Testis (tissue), 3 donors: ENCODE data around the gene SPTA1. TPM values are rescaled to one million over a fixed set of nuclear protein-coding genes. Genes with fewer than 3 reads are reported as not detected.

Source experiments
- DNase-seq: peaks from one replicate; pipeline ENCODE4 v3.0.0-alpha.2; 2019
- H3K27ac ChIP-seq, 2 donors: fragments of 200-600 bp; sonication (generic); one replicate each; pipeline ENCODE4 v1.5.1; 2019
- H3K27me3 ChIP-seq: fragments of 200-600 bp; sonication (generic); one replicate; pipeline ENCODE4 v1.5.1; 2019
- H3K36me3 ChIP-seq: fragments of 200-600 bp; sonication (generic); one replicate; pipeline ENCODE4 v1.5.1; 2017; ENCODE audit warnings: low read depth; ENCODE audit errors: missing control alignments
- H3K4me1 ChIP-seq: fragments of 200-600 bp; sonication (generic); one replicate; pipeline ENCODE4 v1.5.1; 2019
- H3K4me3 ChIP-seq, 2 donors: fragments of 200-600 bp; sonication (generic); one replicate each; pipeline ENCODE4 v1.5.1; 2017 to 2019
- H3K9me3 ChIP-seq: fragments of 200-600 bp; sonication (generic); one replicate; pipeline ENCODE4 v1.5.1; 2017
- CTCF ChIP-seq, 3 experiments: fragments of 450-650 bp in 2 of 3; fragments of 200-600 bp in 1 of 3; sonication (generic) in 1 of 3; IDR thresholded peaks; one replicate each; pipeline ENCODE4 v1.5.1; 2016 to 2019; ENCODE audit warnings: antibody characterized with exemption in 3 of 3, mild to moderate bottlenecking in 2 of 3, moderate library complexity in 1 of 3
- POLR2A ChIP-seq: fragments of 450-650 bp; IDR thresholded peaks from one replicate; pipeline ENCODE4 v1.6.1; 2017; ENCODE audit warnings: antibody characterized with exemption, mild to moderate bottlenecking, moderate library complexity
- WGBS, 2 donors: methylation state at CpG; one replicate each; pipeline ENCODE4 v1.1.5; 2018; 5-methylcytosine and 5-hydroxymethylcytosine counted together
- intact Hi-C: fragments of 100-400 bp; cut with DNase I; formaldehyde crosslinking; loops from one replicate; pipeline ENCODE4 v1.15.1; 2023; ENCODE audit warnings: low total_unique reads
- polyA plus RNA-seq: library from polyadenylated mRNA; stranded (reverse); fragments of 350-450 nt; fragmentation: Illumina TruSeq; extraction: RNeasy Lipid Tissue Mini Kit (QIAGEN cat#74804); gene quantifications from one replicate; pipeline ENCODE4 v1.2.3, GENCODE V29; 2014; ENCODE audit warnings: low read depth, low replicate concordance; ENCODE audit not compliant: insufficient read depth
- total RNA-seq, 2 donors: library from RNA; depleted of rRNA; stranded (reverse); fragments of >200 nt; gene quantifications; one replicate each; pipeline ENCODE4 v1.2.3, GENCODE V29; 2016

SPTA1 gene
- total and polyA plus RNA-seq, 3 donors from 2014 or later = 3.4 to 6.8 (median 4.2) TPM

GRCh38 chr1:158607296-158607695, 79.2 kb downstream of the SPTA1 start:
- Histone ChIP-seq H3K9me3 (no peaks in the 10 kb centered on the region), H3K4me1 (no peaks in the 10 kb centered on the region), H3K4me3 (no peak overlapping the region), H3K27ac (no peak overlapping the region), H3K36me3 (no peaks in the 10 kb centered on the region), H3K27me3 (no peaks in the 10 kb centered on the region)
- intact Hi-C loops = no loop called here
- TF ChIP-seq CTCF (IDR thresholded peaks at IDR 0.05) = no peak
- no peak for TF ChIP-seq POLR2A
- no peak for DNase-seq
- WGBS, 2 donors = 81 to 88% methylated on average over 1 of the region's 1 CpG

DNA sequence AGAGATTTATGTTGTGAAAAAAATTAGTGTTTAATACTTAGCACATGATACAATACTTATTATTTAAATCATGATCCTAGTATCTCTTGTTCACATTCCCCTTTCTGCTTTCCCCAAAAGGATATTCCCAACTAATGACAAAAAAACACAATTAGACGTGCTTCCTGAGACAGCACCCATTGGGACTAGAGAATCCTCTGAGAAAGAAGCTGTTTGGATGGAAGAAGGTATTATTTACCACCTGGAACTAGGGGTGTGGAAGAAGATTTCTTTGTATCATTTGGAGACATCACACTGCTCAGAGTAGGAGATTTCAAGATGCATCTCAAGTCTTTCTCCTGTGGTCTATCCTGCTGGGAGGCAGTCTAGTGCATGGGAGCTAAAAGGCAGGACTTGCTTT, 81.5 kb downstream of the SPTA1 start, which contains the start of gene OR10Z1:
OR10Z1 (plus strand) TSS at position 301 of the 400 bp plus-strand sequence. CDS start 1,171 bp downstream, outside the sequence.
- intact Hi-C loops = no loop called here
- Histone ChIP-seq H3K36me3 (no peaks in the 10 kb centered on the region), H3K4me1 (no peaks in the 10 kb centered on the region), H3K9me3 (no peaks in the 10 kb centered on the region), H3K27ac (no peak within 1 kb of the TSS), H3K4me3 (no peak within 1 kb of the TSS), H3K27me3 (no peaks in the 10 kb centered on the region)
- WGBS, 2 donors = 93% methylated on average over 1 of the region's 1 CpG
- TF ChIP-seq POLR2A = no peak
- no peak for TF ChIP-seq CTCF (IDR thresholded peaks at IDR 0.05)
- DNase-seq = no peak

- TF ChIP-seq POLR2A (no peak), CTCF (IDR thresholded peaks at IDR 0.05) (no peak)
- Histone ChIP-seq H3K36me3 (no peaks in the 10 kb centered on the region), H3K27ac (no peak overlapping the region), H3K4me1 (no peaks in the 10 kb centered on the region), H3K4me3 (no peak overlapping the region), H3K27me3 (no peaks in the 10 kb centered on the region), H3K9me3 (no peaks in the 10 kb centered on the region)
- WGBS, 2 donors = 96 to 98% methylated on average over 2 of the region's 2 CpGs
- intact Hi-C loops = no loop called here
- no peak for DNase-seq
These were observed 85.8 kb downstream of the SPTA1 start for GRCh38 chr1:158600735-158601134.

- H3K36me3 ChIP-seq = no peaks in the 10 kb centered on the region
- H3K9me3 ChIP-seq = no peaks in the 10 kb centered on the region
- TF ChIP-seq CTCF (IDR thresholded peaks at IDR 0.05) (no peak), POLR2A (no peak)
- DNase-seq = no peak
- H3K4me1 ChIP-seq = no peaks in the 10 kb centered on the region
- no peak overlapping the region for H3K4me3 ChIP-seq
- intact Hi-C loops = no loop called here
- no peaks in the 10 kb centered on the region for H3K27me3 ChIP-seq
- H3K27ac ChIP-seq = no peak overlapping the region
- WGBS, 2 donors = 96 to 100% methylated on average over 1 of the region's 1 CpG
These were observed 99.6 kb downstream of the SPTA1 start for GRCh38 chr1:158586942-158587341.

- WGBS, 2 donors = 90 to 92% methylated on average over 4 of the region's 4 CpGs
- intact Hi-C loops = no loop called here
- TF ChIP-seq CTCF (IDR thresholded peaks at IDR 0.05) = no peak
- no peak for TF ChIP-seq POLR2A
- no peaks in the 10 kb centered on the region for H3K4me1 ChIP-seq
- DNase-seq = no peak
- no peaks in the 10 kb centered on the region for H3K36me3 ChIP-seq
- H3K9me3 ChIP-seq = no peaks in the 10 kb centered on the region
- no peaks in the 10 kb centered on the region for H3K27me3 ChIP-seq
- no peak overlapping the region for H3K27ac ChIP-seq
- H3K4me3 ChIP-seq = no peak overlapping the region
These were observed 102.6 kb downstream of the SPTA1 start for GRCh38 chr1:158583962-158584361.
